Measurements from ENCODE around the gene NPC1L1. TPM values are rescaled to one million over a fixed set of nuclear protein-coding genes. Genes with fewer than 3 reads are reported as not detected.

Gene NPC1L1
- total RNA-seq, 4 donors from 2014 or later = 0.17 to 3.2 (median 0.22) TPM; not detected in 1

GRCh38 chr7:44569959-44570358 is 28.8 kb upstream of the NPC1L1 start:
- no peak for TF ChIP-seq CTCF (IDR thresholded peaks at IDR 0.05; ENCODE audit: low read depth)

GRCh38 chr7:44568771-44569560 is 27.8 kb upstream of the NPC1L1 start:
- TF ChIP-seq CTCF (IDR thresholded peaks at IDR 0.05; ENCODE audit: low read depth) = no peak

GRCh38 chr7:44567884-44568283 is 26.8 kb upstream of the NPC1L1 start:
- no peak for TF ChIP-seq CTCF (IDR thresholded peaks at IDR 0.05; ENCODE audit: low read depth)

GRCh38 chr7:44566680-44567079 is 25.6 kb upstream of the NPC1L1 start:
- TF ChIP-seq CTCF (IDR thresholded peaks at IDR 0.05; ENCODE audit: low read depth) = no peak

- no peak for TF ChIP-seq CTCF (IDR thresholded peaks at IDR 0.05; ENCODE audit: low read depth)
These were observed 24.8 kb upstream of the NPC1L1 start for GRCh38 chr7:44565795-44566559.

- no peak for TF ChIP-seq CTCF (IDR thresholded peaks at IDR 0.05; ENCODE audit: low read depth)
These were observed 24.1 kb upstream of the NPC1L1 start for GRCh38 chr7:44565097-44565794.

GRCh38 chr7:44564606-44565005 is 23.5 kb upstream of the NPC1L1 start:
- TF ChIP-seq CTCF (IDR thresholded peaks at IDR 0.05; ENCODE audit: low read depth) = no peak
